Stomach (tissue), 4 donors: ENCODE results near the gene SEH1L.

Experiments
- EP300 ChIP-seq: sonication (generic); formaldehyde crosslinking; IDR thresholded peaks from one replicate; pipeline ENCODE4 v1.6.1; 2017; ENCODE audit warnings: antibody characterized with exemption
- POLR2A ChIP-seq, 4 donors: fragments of 450-650 bp; IDR thresholded peaks; one replicate each; pipeline ENCODE4 v1.6.1; 2016; ENCODE audit warnings: antibody characterized with exemption in 4 of 4, control low read depth in 2 of 4, mild to moderate bottlenecking in 1 of 4, moderate library complexity in 1 of 4
- TF ChIP-seq, protein P1 (sequence below), 7 experiments: fragments of 450-650 bp in 4 of 7; fragments of 200-600 bp in 3 of 7; sonication (generic) in 3 of 7; IDR thresholded peaks; one replicate each; pipeline ENCODE4 v1.5.1; 2016 to 2019; ENCODE audit warnings: antibody characterized with exemption in 7 of 7, control low read depth in 2 of 7, mild to moderate bottlenecking in 1 of 7

GRCh38 chr18:13006531-13007247, 58.9 kb downstream of the SEH1L start:
- TF ChIP-seq, protein P1, sequence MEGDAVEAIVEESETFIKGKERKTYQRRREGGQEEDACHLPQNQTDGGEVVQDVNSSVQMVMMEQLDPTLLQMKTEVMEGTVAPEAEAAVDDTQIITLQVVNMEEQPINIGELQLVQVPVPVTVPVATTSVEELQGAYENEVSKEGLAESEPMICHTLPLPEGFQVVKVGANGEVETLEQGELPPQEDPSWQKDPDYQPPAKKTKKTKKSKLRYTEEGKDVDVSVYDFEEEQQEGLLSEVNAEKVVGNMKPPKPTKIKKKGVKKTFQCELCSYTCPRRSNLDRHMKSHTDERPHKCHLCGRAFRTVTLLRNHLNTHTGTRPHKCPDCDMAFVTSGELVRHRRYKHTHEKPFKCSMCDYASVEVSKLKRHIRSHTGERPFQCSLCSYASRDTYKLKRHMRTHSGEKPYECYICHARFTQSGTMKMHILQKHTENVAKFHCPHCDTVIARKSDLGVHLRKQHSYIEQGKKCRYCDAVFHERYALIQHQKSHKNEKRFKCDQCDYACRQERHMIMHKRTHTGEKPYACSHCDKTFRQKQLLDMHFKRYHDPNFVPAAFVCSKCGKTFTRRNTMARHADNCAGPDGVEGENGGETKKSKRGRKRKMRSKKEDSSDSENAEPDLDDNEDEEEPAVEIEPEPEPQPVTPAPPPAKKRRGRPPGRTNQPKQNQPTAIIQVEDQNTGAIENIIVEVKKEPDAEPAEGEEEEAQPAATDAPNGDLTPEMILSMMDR (IDR thresholded peaks at IDR 0.05), result no peak
- TF ChIP-seq POLR2A (IDR thresholded peaks at IDR 0.05) (no peak), EP300 (no peak)
